ENCODE data around the gene CBLL2. TPM values are rescaled to one million over a fixed set of nuclear protein-coding genes. Genes with fewer than 3 reads are reported as not detected.

The CBLL2 gene
- total RNA-seq, 1 experiment from 2014 or later = not detected

DNA sequence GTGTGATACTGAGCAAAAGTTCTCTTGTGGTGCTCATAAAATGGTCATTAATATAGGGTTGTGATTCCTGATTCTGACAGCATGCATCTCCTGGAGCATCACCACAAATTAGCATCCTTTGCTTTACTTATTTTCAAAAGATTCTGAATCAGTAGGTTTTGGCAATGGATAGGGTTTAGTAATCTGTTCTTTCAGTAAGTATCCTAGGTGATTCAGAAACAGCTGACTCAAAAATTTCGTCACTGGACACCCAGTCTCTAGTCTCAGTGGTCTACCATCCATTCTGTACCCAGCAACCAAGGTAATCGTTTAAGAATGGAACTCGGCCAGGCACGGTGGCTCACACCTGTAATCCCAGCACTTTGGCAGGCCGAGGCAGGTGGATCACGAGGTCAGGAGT lies 4.1 kb downstream of the CBLL2 start:
- Histone ChIP-seq H3K14ac (ENCODE audit: insufficient read depth, low read length) (no peak overlapping the region), H3K56ac (ENCODE audit: insufficient read length, low read depth, low read length) (no peak overlapping the region), H3K27me3 (ENCODE audit: insufficient read depth, low read length) (no peaks in the 10 kb centered on the region), H2AK5ac (ENCODE audit: insufficient read length, low read length) (no peak overlapping the region), H2BK20ac (ENCODE audit: low read depth, low read length, poor library complexity, severe bottlenecking) (no peak overlapping the region), H3K79me2 (ENCODE audit: insufficient read depth, low read length) (no peaks in the 10 kb centered on the region), H2BK5ac (ENCODE audit: insufficient read length, low read length) (no peak overlapping the region), H3K18ac (ENCODE audit: insufficient read length, low read depth, low read length) (no peak overlapping the region), H4K8ac (replicated peaks; ENCODE audit: insufficient read length, low read depth, low read length) (no peak overlapping the region), H3K23me2 (ENCODE audit: insufficient read length, low read depth, low read length, poor library complexity, severe bottlenecking) (no peaks in the 10 kb centered on the region), H3K23ac (ENCODE audit: insufficient read length, low read depth, low read length) (no peak overlapping the region), H4K91ac (ENCODE audit: insufficient read length, low read depth, low read length) (no peak overlapping the region), H3K4me1 (ENCODE audit: insufficient read depth, low read length) (no peaks in the 10 kb centered on the region), H2BK12ac (ENCODE audit: insufficient read length, low read depth, low read length) (no peak overlapping the region), H3K79me1 (ENCODE audit: insufficient read depth, low read depth, low read length, poor library complexity, severe bottlenecking) (no peaks in the 10 kb centered on the region), H3K27ac (ENCODE audit: insufficient read length, low read depth, low read length) (no peak overlapping the region), H3K9ac (ENCODE audit: extremely low read depth, insufficient read length, low read length) (no peak overlapping the region), H3K4me2 (ENCODE audit: insufficient read depth, insufficient read length, low read length) (no peak overlapping the region), H4K20me1 (ENCODE audit: control insufficient read depth, insufficient read depth, insufficient read length) (no peaks in the 10 kb centered on the region), H2BK15ac (ENCODE audit: low read depth, low read length) (no peak overlapping the region), H3T11ph (ENCODE audit: low read length) (no peak overlapping the region), H3K4ac (ENCODE audit: low read depth, low read length) (no peak overlapping the region), H2AFZ (ENCODE audit: low read length) (no peak overlapping the region), H2BK120ac (ENCODE audit: low read depth, low read length, poor library complexity, severe bottlenecking) (no peak overlapping the region), H3K9me3 (ENCODE audit: control insufficient read depth, low read depth, low read length) (no peaks in the 10 kb centered on the region), H4K5ac (ENCODE audit: insufficient read length, low read depth, low read length) (no peak overlapping the region)
- TF ChIP-seq, protein P1, sequence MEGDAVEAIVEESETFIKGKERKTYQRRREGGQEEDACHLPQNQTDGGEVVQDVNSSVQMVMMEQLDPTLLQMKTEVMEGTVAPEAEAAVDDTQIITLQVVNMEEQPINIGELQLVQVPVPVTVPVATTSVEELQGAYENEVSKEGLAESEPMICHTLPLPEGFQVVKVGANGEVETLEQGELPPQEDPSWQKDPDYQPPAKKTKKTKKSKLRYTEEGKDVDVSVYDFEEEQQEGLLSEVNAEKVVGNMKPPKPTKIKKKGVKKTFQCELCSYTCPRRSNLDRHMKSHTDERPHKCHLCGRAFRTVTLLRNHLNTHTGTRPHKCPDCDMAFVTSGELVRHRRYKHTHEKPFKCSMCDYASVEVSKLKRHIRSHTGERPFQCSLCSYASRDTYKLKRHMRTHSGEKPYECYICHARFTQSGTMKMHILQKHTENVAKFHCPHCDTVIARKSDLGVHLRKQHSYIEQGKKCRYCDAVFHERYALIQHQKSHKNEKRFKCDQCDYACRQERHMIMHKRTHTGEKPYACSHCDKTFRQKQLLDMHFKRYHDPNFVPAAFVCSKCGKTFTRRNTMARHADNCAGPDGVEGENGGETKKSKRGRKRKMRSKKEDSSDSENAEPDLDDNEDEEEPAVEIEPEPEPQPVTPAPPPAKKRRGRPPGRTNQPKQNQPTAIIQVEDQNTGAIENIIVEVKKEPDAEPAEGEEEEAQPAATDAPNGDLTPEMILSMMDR (conservative IDR thresholded peaks at IDR 0.05) = no peak
- Mint-ChIP-seq H3K36me3 (ENCODE audit: insufficient read depth in 1 of 3, low read depth in 3 of 3) (no peaks in the 10 kb centered on the region; a peak in 3 of 7 replicates), H3K9me3 (peaks cover 8 to 26% of the 10 kb centered on the region in 2 experiments), H3K27me3 (ENCODE audit: low read depth) (no peaks in the 10 kb centered on the region), H3K4me3 (no peak overlapping the region), H3K27ac (no peak overlapping the region), H3K4me1 (no peaks in the 10 kb centered on the region)
- DNase-seq = no peak
- WGBS (ENCODE audit: extremely low coverage, insufficient read length, low lambda C conversion rate) = no CpG with 5 or more reads among the region's 6 CpGs

Data from H9 (cell line).